ENCODE results near the gene TOP1. TPM values are rescaled to one million over a fixed set of nuclear protein-coding genes. Genes with fewer than 3 reads are reported as not detected.

TOP1 gene
- total RNA-seq, 1 experiment from 2014 or later = 81.8 TPM

GRCh38 chr20:41100001-41100480 lies 71.4 kb downstream of the TOP1 start (continued):
- TF ChIP-seq, protein P1, sequence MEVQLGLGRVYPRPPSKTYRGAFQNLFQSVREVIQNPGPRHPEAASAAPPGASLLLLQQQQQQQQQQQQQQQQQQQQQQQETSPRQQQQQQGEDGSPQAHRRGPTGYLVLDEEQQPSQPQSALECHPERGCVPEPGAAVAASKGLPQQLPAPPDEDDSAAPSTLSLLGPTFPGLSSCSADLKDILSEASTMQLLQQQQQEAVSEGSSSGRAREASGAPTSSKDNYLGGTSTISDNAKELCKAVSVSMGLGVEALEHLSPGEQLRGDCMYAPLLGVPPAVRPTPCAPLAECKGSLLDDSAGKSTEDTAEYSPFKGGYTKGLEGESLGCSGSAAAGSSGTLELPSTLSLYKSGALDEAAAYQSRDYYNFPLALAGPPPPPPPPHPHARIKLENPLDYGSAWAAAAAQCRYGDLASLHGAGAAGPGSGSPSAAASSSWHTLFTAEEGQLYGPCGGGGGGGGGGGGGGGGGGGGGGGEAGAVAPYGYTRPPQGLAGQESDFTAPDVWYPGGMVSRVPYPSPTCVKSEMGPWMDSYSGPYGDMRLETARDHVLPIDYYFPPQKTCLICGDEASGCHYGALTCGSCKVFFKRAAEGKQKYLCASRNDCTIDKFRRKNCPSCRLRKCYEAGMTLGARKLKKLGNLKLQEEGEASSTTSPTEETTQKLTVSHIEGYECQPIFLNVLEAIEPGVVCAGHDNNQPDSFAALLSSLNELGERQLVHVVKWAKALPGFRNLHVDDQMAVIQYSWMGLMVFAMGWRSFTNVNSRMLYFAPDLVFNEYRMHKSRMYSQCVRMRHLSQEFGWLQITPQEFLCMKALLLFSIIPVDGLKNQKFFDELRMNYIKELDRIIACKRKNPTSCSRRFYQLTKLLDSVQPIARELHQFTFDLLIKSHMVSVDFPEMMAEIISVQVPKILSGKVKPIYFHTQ (CRISPR knock-in tag; IDR thresholded peaks at IDR 0.05) = no peak
- TF ChIP-seq NFYB (CRISPR knock-in tag; conservative IDR thresholded peaks at IDR 0.05; ENCODE audit: low read depth) (no peak), SOX15 (CRISPR knock-in tag; IDR thresholded peaks at IDR 0.05) (no peak), NFATC4 (CRISPR knock-in tag; IDR thresholded peaks at IDR 0.05) (no peak), IRF2 (CRISPR knock-in tag; IDR thresholded peaks at IDR 0.05; ENCODE audit: borderline replicate concordance, low read depth) (no peak), SMAD4 (CRISPR knock-in tag; IDR thresholded peaks at IDR 0.05) (no peak), ZBTB43 (CRISPR knock-in tag; IDR thresholded peaks at IDR 0.05) (no peak)
- TF ChIP-seq, protein P2, sequence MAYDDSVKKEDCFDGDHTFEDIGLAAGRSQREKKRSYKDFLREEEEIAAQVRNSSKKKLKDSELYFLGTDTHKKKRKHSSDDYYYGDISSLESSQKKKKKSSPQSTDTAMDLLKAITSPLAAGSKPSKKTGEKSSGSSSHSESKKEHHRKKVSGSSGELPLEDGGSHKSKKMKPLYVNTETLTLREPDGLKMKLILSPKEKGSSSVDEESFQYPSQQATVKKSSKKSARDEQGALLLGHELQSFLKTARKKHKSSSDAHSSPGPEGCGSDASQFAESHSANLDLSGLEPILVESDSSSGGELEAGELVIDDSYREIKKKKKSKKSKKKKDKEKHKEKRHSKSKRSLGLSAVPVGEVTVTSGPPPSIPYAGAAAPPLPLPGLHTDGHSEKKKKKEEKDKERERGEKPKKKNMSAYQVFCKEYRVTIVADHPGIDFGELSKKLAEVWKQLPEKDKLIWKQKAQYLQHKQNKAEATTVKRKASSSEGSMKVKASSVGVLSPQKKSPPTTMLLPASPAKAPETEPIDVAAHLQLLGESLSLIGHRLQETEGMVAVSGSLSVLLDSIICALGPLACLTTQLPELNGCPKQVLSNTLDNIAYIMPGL (CRISPR knock-in tag; IDR thresholded peaks at IDR 0.05) = no peak
- TF ChIP-seq, protein P3, sequence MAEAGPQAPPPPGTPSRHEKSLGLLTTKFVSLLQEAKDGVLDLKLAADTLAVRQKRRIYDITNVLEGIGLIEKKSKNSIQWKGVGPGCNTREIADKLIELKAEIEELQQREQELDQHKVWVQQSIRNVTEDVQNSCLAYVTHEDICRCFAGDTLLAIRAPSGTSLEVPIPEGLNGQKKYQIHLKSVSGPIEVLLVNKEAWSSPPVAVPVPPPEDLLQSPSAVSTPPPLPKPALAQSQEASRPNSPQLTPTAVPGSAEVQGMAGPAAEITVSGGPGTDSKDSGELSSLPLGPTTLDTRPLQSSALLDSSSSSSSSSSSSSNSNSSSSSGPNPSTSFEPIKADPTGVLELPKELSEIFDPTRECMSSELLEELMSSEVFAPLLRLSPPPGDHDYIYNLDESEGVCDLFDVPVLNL (CRISPR knock-in tag; IDR thresholded peaks at IDR 0.05; ENCODE audit: borderline replicate concordance, low read depth) = no peak

GRCh38 chr20:41101660-41102059 lies 73.0 kb downstream of the TOP1 start:
- DNase-seq (ENCODE audit: low spot score) = no peak
- no peak for ATAC-seq
- ChIA-PET POLR2A (no interaction called here), CTCF (no interaction called here)
- no peak overlapping the region for H3K27ac Mint-ChIP-seq
- H3K36me3 Mint-ChIP-seq = peaks cover 58% of the 10 kb centered on the region
- H3K9me3 Mint-ChIP-seq = no peaks in the 10 kb centered on the region
- no peaks in the 10 kb centered on the region for H3K27me3 Mint-ChIP-seq (ENCODE audit: low read depth)
- no peaks in the 10 kb centered on the region for H3K4me1 Mint-ChIP-seq
- no peak overlapping the region for H3K4me3 Mint-ChIP-seq
- TF ChIP-seq FOXP1 (CRISPR knock-in tag; IDR thresholded peaks at IDR 0.05; ENCODE audit: borderline replicate concordance) = no peak
- no peak for TF ChIP-seq NR2C2 (CRISPR knock-in tag; IDR thresholded peaks at IDR 0.05)
- no peak for TF ChIP-seq CDX4 (CRISPR knock-in tag; IDR thresholded peaks at IDR 0.05; ENCODE audit: borderline replicate concordance)
- TF ChIP-seq, protein P4, sequence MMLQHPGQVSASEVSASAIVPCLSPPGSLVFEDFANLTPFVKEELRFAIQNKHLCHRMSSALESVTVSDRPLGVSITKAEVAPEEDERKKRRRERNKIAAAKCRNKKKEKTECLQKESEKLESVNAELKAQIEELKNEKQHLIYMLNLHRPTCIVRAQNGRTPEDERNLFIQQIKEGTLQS (CRISPR knock-in tag; conservative IDR thresholded peaks at IDR 0.05) = no peak
- TF ChIP-seq PRRX2 (CRISPR knock-in tag; IDR thresholded peaks at IDR 0.05) = no peak
- no peak for TF ChIP-seq FOXJ3 (CRISPR knock-in tag; IDR thresholded peaks at IDR 0.05; ENCODE audit: borderline replicate concordance)
- TF ChIP-seq TEAD4 (CRISPR knock-in tag; IDR thresholded peaks at IDR 0.05) = no peak
- TF ChIP-seq MAX (CRISPR knock-in tag; IDR thresholded peaks at IDR 0.05) = no peak
- no peak for TF ChIP-seq ZBTB21 (CRISPR knock-in tag; IDR thresholded peaks at IDR 0.05; ENCODE audit: borderline replicate concordance)
- no peak for TF ChIP-seq GRHL2 (CRISPR knock-in tag; IDR thresholded peaks at IDR 0.05; ENCODE audit: insufficient replicate concordance, severe bottlenecking)
- no peak for TF ChIP-seq ZNF512 (CRISPR knock-in tag; IDR thresholded peaks at IDR 0.05; ENCODE audit: borderline replicate concordance)
- no peak for TF ChIP-seq ZNF425 (CRISPR knock-in tag; conservative IDR thresholded peaks at IDR 0.05)
- TF ChIP-seq SMAD3 (CRISPR knock-in tag; IDR thresholded peaks at IDR 0.05; ENCODE audit: borderline replicate concordance) = no peak
- TF ChIP-seq HMGA2 (CRISPR knock-in tag; IDR thresholded peaks at IDR 0.05) = no peak

Measured in WTC11 (cell line).